HepG2 (cell line): ENCODE data around the gene CHRNA5.

ENCODE experiments used
- ASH2L ChIP-seq: fragments of 300-600, 200-600 bp; sonication (generic); IDR thresholded peaks from 2 replicates; pipeline ENCODE4 v1.7.0; 2017; ENCODE audit warnings: low read depth, mild to moderate bottlenecking, moderate library complexity, mixed read lengths, low read length; ENCODE audit not compliant: insufficient read length
- CBX5 ChIP-seq: sonication (generic); formaldehyde crosslinking; IDR thresholded peaks from 2 replicates; pipeline ENCODE4 v1.4.0; 2020; ENCODE audit warnings: missing genetic modification reagents, borderline replicate concordance
- JUN ChIP-seq: sonication (generic); formaldehyde crosslinking; IDR thresholded peaks from 2 replicates; pipeline ENCODE4 v1.4.0; 2020; ENCODE audit warnings: mild to moderate bottlenecking, missing genetic modification reagents
- NFIC ChIP-seq: IDR thresholded peaks from 2 replicates; pipeline ENCODE4 v1.6.1; 2012; ENCODE audit warnings: mild to moderate bottlenecking, low read length, inconsistent platforms
- POLR2A ChIP-seq, 2 experiments: IDR thresholded peaks; 2 replicates each; pipeline ENCODE4 v1.6.1; 2011; ENCODE audit warnings: low read depth in 2 of 2, low read length in 2 of 2, mild to moderate bottlenecking in 1 of 2, moderate library complexity in 1 of 2; ENCODE audit not compliant: insufficient read depth in 1 of 2
- RFX5 ChIP-seq: IDR thresholded peaks from 2 replicates; pipeline ENCODE4 v1.6.1; 2011; ENCODE audit warnings: low read depth, low read length, improper control_type of control experiment
- SMC3 ChIP-seq: IDR thresholded peaks from 2 replicates; pipeline ENCODE4 v1.6.1; 2011; ENCODE audit warnings: low read length, improper control_type of control experiment

DNA sequence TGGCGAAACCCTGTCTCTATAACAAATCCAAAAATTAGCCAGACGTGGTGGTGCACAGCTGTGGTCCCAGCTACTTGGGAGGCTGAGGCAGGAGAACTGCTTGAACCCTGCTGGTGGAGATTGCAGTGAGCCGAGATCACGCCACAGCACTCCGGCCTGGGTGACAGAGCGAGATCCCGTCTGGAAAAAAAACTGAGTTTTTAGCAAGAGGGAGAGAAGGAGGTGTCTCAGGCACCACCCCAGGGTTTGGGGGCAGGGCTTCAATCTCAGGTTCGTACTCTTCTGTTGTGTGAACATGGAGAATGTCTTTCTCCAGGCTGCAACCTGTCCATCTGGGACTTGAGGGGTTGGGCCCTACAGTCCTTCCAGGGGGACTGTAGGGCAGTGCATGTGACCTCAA is 52.7 kb downstream of the CHRNA5 start:
- no peak for TF ChIP-seq SMC3
- no peak for TF ChIP-seq CBX5 (CRISPR knock-in tag)
- no peak for TF ChIP-seq ASH2L
- TF ChIP-seq RFX5 = no peak
- TF ChIP-seq POLR2A (IDR thresholded peaks at IDR 0.05; ENCODE audit: insufficient read depth in 1 of 2, low read depth in 2 of 2, low read length in 2 of 2) = no peak
- TF ChIP-seq JUN (CRISPR knock-in tag) = no peak
- TF ChIP-seq NFIC = no peak
